Femur (tissue), 1 donor: ENCODE results near the gene NKX2-2.

ENCODE experiments used
- DNase-seq: peaks from one replicate; pipeline ENCODE4 v3.0.0-alpha.2; 2017

Gene NKX2-2

GRCh38 chr20:21521596-21522480 is 8.0 kb upstream of the NKX2-2 start:
- DNase-seq: no peak

GRCh38 chr20:21520702-21521595 is 7.1 kb upstream of the NKX2-2 start:
- no peak for DNase-seq

- DNase-seq: no peak
Measured at GRCh38 chr20:21519136-21519584, 5.3 kb upstream of the NKX2-2 start.

- no peak for DNase-seq
Measured at GRCh38 chr20:21518292-21518991, 4.6 kb upstream of the NKX2-2 start.

- DNase-seq: no peak
Measured at GRCh38 chr20:21517566-21518277, 3.9 kb upstream of the NKX2-2 start.

GRCh38 chr20:21516861-21517565 is 3.1 kb upstream of the NKX2-2 start:
- no peak for DNase-seq

- no peak for DNase-seq
Measured at GRCh38 chr20:21516180-21516567, 2.3 kb upstream of the NKX2-2 start.

- no peak for DNase-seq
Measured at GRCh38 chr20:21515300-21516179, 1.7 kb upstream of the NKX2-2 start.

GRCh38 chr20:21514553-21515251 is 838 bp upstream of the NKX2-2 start:
- no peak for DNase-seq

- DNase-seq: no peak
Measured at GRCh38 chr20:21513181-21513663, 642 bp downstream of the NKX2-2 start.

- DNase-seq: no peak
Measured at GRCh38 chr20:21512634-21513180, 1.2 kb downstream of the NKX2-2 start.

- DNase-seq: no peak
Measured at GRCh38 chr20:21511850-21512633, 1.8 kb downstream of the NKX2-2 start.

GRCh38 chr20:21511485-21511849 is 2.4 kb downstream of the NKX2-2 start:
- no peak for DNase-seq

GRCh38 chr20:21510414-21511384 is 3.2 kb downstream of the NKX2-2 start:
- DNase-seq: no peak

GRCh38 chr20:21509597-21510371 is 4.1 kb downstream of the NKX2-2 start:
- DNase-seq: no peak

GRCh38 chr20:21509079-21509596 is 4.7 kb downstream of the NKX2-2 start:
- DNase-seq: no peak
